Ovary (tissue), 3 donors: ENCODE measurements around the gene SELP.

Source experiments
- CTCF ChIP-seq, 3 donors: fragments of 450-650 bp in 2 of 3; fragments of 200-600 bp in 1 of 3; IDR thresholded peaks; one replicate each; pipeline versions ENCODE4 v1.5.1 to v1.8.0; 2016 to 2022; ENCODE audit warnings: antibody characterized with exemption in 3 of 3, mild to moderate bottlenecking in 1 of 3
- EP300 ChIP-seq: sonication (generic); formaldehyde crosslinking; IDR thresholded peaks from one replicate; pipeline ENCODE4 v1.6.1; 2017; ENCODE audit warnings: antibody characterized with exemption
- donor health status: DM: no; HTN: no; CAD: no.

GRCh38 chr1:169588785-169589485 is 41.0 kb downstream of the SELP start:
- TF ChIP-seq CTCF (IDR thresholded peaks at IDR 0.05) (no peak), EP300 (no peak)
